ENCODE results near the gene FOXL3.
A peak's percentile ranks its signal among the peaks of the same experiment; 100 is the strongest.

FOXL3 gene

DNA sequence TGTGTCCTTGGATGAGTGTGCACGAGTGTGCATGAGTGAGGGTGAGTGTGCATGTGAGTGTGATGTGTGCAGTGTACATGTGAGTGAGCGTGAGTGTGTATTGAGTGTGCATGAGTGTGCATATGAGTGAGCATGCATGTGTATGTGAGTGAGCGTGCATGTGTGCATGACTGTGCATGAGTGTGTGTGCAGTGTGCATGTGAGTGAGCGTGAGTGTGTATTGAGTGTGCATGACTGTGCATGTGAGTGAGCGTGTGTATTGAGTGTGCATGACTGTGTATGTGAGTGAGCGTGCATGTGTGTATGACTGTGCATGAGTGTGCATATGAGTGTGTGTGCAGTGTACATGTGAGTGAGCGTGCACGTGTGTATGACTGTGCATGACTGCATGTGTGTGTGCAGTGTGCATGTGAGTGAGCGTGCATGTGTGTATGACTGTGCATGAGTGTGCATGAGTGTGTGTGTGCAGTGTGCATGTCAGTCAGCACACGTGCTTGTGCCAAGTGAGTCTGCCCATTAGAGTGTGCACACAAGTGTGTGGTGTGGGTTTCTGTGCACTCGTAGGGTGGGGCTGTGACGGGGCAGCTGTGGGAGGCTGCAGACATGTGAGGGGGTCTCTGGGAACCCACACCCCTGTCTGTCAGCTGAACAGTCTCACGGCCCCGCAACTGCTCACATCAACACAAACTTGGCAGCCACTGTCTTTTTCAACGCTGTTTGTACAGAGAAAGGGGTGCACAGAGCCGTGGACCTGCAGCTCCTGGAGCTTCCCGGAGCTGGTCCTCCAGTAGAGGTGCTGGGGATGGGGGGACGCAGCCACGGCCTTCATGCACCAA is 14.8 kb downstream of the FOXL3 start:
- no peak for DNase-seq

DNA sequence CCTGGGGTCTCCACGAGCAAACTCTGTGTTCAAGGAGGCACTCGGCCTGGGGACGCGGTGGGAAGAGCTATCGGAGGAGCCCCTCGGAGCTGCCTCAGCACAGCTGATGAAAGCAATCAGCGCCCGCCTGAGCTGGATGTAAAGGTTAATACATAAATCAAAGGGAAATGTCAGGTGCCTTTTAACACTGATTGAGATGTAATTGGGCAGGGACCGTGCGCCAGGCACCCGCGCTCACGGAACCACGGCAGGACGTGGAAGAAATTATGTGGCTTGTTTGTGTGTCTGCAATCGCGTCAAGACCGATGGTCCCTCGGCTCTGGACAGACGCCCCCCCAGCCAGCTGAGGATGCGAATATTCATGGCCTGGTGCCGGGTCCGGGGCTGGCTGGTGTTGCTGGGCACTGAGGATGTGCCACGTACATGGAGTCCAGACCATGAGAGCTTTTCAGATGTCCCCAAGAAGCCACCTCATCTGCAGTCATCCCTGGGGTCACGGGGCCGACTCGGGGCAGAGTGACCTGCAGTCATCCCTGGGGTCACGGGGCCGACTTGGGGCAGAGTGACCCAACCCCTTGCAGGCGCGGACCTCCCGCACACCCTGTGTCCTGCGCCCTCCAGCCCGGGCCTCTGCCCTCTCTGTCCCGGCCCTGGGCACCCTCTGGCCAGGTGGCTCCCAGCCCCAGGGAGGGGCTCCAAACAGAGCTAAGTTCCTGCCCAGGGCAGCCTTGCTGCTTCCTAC is 15.6 kb downstream of the FOXL3 start:
- DNase-seq, result no peak

DNA sequence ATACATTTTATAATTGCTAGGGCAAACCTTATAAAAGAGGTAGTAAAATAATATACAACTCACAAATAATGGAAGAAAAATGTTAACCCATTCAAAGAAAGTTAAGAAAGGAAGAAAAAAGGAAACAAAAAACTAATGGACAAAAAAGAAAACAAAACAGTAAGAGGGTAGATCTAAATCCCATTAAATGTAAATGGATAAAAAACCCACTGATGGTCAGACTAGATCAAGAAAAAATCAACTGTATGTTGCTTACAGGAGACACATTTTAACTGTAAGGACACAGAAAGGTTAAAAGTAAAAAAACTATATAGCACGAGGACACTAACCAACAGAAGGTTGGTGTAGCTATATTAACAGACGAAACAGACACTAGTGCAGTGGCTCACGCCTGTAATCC is 18.0 kb downstream of the FOXL3 start:
- no peak for DNase-seq

DNA sequence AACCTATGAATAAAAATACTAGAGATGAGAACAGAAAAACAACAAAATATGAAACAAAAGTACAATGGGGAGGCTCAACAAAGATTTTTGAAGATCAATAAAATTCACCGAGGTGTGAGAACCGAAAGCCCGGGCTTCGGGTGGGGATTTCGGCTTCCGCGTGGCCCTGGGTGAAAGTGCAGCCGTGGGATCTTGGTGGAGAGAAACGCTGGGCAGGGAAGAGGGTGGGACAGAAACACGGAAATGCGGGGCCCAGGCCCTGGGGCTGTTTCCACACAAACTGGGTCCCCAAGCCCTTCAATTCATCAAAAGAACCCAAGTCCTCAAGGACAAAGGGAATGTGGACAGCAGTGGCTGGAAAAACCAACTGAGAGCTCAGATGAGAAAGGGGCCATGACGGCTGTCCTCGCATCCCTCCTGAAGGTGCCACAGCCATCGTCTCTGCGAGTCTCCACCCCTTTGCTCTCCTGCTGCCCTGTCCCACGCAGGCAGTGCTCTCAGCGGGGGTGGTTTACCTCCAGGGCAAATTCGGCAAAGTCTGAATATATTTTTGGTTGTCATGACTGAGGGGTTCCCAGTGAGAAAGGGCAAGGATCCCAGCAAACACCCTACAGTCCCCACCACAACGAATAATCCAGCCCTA is 19.7 kb downstream of the FOXL3 start:
- no peak for DNase-seq

DNA sequence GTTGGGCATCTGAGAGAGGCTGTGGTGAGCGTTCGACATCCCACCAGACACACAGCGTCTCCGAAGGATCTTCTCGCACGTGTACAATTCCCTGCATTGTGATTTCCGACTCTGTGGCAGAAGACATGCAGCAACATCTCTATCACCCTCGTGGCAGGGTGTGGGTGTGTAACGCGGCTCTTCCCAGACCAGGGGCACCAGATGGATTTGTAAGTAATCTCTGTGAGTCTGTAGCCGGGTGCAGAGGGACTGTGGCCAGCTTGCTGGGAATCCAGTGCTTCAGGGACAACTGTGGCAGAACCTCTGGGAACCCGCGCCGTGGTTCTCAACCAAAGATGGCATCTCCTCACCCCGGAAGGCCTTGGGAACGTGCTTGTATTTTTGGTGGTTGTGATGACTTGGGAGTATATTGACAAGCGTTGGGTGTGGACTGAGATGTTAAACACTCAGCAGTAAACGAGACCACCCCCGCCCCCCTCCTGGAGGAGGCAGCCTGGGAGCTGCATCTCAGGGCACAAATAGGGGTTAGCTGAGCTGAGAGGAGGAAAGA is 21.2 kb downstream of the FOXL3 start:
- DNase-seq, result no peak

DNA sequence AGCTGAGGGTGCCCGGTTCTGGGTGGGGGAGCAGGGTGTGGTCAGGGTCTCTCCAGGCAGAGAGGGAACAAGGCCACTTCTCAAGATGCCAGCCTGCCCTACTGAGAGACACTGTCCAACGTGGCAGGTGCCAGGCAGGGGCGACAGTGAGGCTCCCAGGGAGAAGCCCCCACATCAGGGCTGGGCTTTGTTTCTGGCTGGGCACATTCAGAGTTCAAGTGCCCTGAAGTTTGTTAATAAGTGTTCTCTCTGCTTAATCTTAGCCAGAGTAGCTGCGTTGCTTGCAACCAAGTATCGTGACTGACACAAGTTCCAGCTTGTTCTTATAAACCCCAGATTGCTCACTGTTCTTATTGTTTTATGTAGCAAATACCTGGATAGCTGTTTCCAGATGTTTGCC is 21.8 kb downstream of the FOXL3 start:
- no peak for DNase-seq

DNA sequence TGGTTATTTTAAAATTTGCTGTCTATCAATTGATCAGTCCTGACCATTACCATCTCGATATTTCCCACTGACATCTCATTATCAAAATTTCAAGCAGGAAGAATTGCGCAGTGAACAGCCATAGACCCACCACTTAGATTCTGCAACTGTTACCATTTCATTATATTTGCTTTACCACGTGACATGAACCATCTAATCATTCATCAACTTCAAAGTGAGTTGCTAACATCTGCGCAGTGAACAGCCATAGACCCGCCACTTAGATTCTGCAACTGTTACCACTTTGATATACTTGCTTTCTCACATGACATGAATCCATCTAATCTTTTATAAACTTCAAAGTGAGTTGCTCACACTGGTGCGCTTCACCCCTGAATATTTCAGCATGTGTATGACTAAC is 22.5 kb downstream of the FOXL3 start:
- no peak for DNase-seq

DNA sequence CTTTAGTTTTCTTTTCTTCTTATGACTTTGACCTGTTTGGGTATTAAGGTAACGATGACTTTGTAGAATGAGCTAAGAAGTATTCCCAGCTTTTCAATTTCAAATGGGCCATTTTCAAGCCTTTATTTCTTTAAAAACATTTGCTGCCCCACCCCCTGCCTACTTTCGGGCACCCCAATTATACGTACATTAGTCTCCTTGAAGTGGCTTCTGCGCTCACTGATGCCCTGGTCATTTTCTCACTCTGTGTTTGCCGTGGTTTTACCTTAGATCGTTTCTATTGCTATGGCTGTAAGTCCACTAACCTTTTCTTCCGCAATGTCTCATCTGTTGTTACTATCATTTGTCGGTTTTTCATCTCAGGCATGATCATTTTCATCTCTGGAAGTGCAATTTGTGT is 24.9 kb downstream of the FOXL3 start:
- no peak for DNase-seq

DNA sequence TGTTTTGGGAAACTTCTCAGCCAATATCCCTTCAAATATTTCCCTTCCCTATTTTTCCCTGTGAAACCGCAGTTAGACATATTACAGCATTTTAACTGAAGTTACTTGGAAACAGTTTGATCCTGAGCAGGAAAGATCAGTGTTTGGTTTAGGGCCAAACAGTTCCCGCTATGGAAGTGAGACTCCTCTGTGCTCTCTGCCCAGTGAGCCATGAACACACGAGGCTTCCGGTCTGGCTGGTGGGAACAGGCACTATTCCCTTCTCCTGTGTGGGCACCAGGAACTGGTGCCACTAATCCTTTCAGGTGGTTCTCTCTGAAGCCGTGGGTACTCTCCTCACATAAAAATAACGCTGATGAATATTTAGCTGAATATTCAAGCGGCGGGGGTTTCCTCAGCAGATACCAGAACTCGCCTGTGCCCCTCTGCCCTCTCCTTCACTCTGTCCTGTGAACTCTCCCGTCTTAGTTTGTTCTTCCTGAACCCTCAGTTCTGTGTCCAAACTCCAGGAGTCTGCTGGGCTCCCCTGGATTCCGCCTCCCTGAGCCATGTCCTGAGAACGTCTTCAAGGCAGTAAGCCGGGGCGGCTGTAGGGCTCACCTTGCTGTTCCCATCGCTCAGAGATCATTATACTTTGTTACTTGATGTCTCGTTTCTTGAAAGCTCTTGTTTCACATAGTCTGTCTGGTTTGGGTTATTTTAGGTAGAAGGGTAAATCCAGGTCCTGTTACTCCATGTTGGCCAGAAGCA is 25.7 kb downstream of the FOXL3 start:
- DNase-seq, result no peak

DNA sequence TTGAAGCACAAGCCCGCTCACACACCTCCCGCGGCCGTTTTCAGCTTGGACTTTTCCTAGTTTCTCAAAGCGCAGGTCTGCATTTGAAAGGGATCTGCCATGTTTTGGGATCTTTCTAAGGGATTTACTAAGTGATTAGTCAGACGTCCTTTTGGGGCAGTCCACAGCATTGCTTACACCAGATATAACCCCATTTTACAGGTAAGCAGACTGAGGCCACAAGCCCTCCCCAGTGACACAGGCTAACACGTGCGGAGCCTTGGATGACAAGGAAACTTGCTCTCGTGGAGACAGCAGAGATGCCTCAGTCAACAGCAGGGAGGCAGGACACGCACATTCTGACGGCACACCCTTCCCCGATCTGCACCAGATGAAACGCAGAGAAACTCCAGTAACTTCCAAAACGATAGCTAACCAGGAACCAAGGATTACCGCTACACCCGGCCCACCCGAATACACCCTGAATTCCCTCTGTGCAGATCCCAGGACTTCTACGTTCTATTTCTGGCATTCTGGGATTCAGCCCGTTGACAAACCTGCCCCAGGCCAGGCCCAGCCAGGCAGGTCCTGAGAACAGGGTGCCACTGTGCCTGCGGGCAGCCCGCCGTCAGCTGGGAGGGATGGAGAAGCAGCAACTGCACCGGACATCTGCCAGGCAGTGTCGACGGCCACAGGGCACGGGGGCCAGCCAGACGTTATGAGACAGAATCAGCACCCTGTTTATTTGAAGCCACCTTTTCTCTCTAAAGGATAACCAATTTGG is 27.9 kb downstream of the FOXL3 start:
- no peak for DNase-seq

DNA sequence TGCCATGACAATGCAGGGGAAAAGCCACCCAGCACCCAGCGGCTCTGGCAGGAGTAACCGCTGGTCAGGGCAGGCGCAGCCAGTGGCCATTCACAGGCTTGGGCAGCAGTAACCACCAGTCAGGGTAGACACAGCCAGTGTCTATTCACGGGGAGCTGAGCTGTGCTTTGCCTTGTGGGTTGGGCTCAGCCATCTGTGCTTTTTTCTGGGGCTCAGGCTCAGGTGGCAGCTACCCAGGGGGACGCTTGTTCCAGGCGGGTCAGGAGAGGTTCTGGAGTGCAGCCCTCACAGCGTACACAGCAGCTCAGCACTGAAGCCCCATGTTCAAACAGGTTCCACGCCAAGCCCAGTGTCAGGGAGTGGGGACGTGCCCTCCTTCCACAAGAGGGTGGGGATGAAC is 28.5 kb downstream of the FOXL3 start:
- no peak for DNase-seq

DNA sequence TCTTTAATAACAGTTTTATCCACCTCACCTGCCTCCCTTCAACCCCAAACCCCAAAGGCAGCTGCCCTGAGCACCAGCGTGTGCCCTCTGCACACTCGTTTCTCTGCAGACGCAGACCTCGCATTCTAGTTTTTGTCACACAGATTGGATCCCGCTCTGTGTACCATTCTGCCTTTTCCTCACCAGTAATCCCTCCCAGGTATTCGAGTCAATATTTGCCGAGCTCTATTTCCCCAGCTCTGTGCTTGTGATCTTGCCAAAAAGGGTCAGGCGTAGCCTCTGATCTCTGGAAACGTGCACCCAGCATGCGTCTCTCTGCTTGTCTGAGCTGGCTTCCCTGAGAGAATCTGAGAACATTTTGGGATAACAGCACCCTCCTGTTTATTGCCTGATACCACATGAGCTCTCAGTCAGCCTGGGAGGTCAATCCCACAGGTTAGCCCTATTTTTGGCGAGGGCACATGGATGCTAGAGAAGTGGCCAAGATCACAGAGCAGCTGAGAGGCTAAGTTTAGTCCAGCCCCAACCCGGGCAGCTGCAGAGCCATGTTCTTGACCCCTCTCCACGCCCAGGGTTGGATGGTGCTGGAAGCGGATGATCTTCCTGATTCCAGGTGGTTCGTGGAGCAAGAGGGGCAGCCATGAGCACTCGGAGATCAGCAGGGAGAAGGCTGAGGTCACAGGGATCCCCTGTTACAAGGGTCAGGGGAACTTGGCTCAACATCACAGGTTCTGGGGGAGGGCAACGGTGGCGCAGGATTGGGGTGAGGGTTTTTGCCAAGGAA is 29.1 kb downstream of the FOXL3 start:
- no peak for DNase-seq

DNA sequence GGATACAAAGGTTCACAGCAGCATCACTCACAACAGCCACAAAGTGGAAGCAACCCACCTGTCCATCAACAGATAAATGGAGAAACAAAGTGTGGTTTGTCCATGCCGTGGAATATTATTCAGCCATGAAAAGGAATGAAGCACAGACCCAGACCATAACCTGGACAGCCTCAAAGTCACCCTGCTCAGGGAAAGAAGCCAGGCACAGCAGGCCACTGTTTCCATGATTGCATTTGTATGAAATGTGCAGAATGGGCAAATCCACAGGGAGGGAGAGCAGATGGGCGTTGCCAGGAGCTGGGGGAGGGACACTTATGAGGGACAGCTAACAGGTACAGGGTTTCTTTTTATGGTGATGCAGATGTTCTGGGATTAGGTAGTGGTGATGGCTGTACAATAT is 30.3 kb downstream of the FOXL3 start:
- DNase-seq, result no peak

DNA sequence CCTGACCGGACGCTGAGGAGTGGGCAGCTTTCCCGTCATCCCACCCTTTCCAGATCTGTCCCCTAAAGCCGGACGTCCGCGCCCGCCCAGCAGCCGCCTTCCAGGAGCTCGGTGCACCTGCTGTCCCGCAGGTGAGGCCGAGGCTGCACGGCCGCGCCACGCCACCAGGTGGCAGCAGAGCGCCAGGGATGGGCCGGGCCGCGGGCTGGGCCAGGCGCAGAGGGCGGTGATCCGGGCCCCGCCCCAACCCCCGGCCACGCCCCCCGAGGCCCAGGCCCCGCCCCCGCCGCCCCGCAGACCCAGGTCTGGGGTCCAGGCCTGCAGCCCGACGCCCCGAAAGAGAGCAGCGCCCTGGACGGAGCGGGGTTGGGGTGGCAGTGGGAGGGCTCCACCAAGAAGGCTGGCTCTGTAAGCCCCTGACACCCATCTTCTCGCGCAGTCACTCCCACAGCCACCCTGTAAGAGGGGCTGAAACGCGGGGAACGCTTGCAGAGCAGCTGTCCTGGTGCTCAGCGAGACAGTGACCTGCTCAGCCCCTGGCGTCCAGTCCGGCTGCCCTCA is 32.2 kb downstream of the FOXL3 start:
- DNase-seq, result peak; percentile 98

DNA sequence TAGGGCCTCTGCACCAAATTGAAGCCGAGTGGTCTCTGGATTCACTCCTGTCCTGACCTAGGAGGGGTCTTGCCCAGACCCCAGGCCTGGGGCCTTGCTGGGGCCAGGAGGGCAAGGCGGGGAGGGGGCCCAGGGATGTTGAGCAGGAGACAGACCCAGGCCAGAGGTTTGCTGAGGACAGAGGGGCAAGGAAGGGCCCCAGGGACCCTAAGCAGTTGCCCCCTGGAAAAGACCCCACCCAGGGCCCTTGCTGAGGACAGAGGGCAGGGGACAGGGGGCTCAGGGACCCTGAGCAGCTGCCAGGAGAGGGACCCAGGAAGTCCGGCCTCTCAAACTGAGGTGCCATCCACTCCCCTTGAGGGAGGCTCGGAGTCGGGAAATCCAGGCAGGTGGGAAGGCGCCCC is 32.7 kb downstream of the FOXL3 start:
- no peak for DNase-seq

DNA sequence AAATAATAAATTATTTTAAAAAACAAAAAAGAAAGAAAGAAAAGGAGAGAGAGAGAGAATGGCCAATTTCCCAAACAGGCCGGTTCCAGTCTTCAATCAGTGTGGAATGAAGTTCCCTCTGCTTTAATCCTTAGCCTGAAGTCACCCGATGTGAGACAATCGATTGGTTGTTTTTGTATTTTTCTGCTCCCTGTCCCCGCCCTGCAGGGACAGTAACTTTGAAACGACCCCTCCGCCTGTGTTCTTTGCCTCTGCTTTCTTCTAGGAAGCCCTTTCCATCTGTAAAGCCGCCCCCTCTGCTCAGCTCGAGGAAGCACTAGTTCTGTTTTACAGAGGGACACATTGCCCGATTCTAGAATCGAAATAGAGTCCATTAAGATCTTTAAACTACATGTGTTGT is 33.4 kb downstream of the FOXL3 start:
- DNase-seq, result no peak

DNA sequence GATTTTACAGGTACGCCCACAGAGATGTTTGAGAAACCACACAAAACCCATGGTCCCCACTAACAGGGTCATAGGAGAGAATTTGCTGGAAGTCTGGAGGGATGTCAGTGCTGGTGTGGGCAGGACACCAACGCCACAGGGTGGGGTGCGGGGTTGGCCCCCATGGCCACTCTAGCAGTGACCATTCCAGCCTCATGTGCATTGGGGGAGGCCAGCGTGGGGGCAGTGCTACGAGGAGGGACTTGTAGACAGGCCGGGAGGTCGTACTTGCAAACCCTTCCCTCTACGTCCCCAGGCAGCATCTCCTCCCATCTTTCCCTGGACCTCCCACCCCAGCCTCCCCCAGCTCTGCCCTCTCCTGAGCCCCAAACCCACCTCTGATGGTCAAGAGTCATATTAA is 34.0 kb downstream of the FOXL3 start:
- DNase-seq, result no peak

DNA sequence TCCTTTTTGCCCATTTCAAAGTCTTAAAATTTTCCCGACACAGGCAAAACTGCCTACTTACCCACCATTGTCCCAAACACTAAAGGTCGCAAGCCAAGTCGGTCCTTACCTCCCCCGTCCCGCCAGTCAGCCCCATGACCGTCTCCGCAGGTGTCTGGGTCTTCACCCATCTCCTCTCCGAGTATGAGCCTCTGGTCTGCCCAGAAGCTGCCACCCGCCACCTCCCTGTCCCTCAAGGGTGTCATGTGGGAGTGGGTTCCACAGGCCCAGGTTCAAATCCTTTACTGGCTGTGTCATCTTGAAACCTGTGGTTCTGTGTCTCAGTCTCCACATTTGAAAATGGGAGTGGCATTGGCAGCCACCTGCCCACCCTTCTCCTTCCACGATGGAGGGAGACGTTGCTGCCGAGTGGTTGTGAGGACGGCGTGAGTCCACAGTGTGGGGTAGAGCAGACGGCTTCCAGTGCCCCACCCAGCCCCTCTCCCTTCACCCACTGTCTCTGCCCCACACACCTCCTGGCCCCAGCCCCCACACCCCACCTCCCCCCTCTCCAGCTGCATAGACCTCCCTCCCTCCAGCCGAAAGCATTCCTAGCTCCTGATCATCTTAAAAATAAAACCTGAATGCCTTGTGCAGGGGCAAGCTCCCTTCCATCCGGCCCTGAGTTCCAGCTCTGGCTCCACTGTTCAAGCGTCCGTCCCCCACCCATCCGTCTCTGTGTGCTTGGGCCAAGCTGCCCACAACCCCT is 35.3 kb downstream of the FOXL3 start:
- no peak for DNase-seq

DNA sequence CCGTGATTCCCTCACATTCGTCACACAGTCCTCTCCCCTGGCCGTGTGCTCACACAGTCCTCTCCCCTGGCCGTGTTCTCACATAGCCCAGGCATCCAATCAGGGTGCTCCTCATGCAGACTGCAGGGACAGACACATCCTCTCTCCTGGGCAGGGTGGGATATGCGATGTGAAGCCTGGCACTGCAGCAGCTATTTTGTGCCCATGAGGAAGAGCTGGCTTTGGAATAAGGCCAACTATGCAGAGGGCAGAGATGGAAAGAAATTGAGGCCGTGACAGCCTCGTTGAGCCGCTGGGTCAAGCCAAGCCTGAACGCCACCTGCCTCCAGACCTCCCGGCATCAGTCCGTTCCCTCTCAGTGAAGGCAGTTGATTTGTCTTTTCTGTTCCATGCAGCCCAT is 35.8 kb downstream of the FOXL3 start:
- no peak for DNase-seq

DNA sequence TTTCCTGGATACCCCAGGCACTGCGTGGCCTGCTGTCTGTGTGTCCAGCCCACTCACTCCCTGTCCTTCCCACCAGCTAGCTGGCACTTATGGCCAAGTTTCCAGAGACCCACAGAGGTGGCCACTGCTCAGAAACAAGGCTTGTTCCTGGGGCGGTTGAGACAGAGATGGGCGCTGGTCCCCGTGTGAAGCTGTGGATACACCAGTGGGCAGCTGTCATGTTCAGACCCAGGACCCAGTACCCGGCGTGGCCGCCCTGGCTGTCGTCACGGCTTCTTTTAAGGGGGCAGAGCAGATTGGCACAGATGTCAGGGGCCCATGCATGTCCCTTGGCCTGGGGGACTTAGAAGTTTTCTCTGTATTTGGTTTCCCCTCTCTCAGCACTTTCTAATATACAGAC is 36.3 kb downstream of the FOXL3 start:
- DNase-seq, result no peak

Measured in activated CD8-positive, alpha-beta memory T cell treated with anti-CD3 and anti-CD28 coated beads for 24 hours (primary cell).